Measurements from ENCODE around the gene ZNF213. TPM values are rescaled to one million over a fixed set of nuclear protein-coding genes. Genes with fewer than 3 reads are reported as not detected.

Gene ZNF213
- total and polyA plus RNA-seq, 4 donors, result 7.8 to 13.1 (median 11.5) TPM

DNA sequence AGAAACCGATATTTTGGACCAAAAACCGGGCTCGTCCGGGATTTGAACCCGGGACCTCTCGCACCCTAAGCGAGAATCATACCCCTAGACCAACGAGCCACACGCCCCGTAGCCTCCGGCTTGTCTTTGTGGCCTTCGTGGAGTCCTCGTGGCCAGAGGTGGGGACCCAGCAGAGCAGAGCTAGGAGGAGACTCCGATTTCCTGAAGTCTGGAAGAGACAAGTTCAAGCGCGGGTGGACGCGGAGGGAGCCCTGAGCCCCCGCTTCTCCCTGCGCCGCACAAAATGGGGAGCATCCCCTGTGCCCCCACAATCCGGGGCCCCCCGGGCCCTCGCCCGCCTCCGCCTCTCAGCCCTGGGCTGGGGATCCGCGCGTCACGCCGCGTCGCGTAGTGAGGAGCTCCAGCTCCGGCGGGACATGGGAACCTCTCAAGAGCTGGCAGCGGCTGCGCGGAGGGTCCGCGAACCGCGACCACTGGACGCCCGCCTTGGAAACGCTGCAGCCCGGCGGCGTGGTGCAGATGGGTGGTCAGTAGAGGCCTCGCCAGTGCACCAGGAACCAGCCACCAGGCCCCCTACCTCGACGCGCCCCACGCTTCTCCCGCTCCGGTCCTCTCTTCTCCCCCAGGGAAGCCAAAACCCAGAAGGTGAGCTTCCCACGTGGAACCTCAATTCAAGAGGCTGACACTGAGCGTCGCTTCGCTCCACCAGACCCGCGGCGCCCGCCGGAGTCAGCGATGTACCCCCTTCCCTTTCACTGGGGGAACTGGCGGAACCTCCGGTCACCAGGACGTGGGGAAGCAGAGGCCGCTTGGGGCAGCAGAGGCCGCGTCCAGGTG, 48.0 kb downstream of the ZNF213 start:
- no peak overlapping the region for H3K9ac ChIP-seq (ENCODE audit: insufficient read depth in 1 of 2, low read length in 2 of 2)
- H3K27ac ChIP-seq (ENCODE audit: low read depth in 1 of 2, low read length in 1 of 2), result no peak overlapping the region
- peak in 1 of 3 donors; percentile 24 for DNase-seq
- H3K36me3 ChIP-seq (ENCODE audit: control insufficient read depth in 4 of 4, insufficient read depth in 4 of 4, low read length in 4 of 4), result no peaks in the 10 kb centered on the region
- H3K9me3 ChIP-seq (ENCODE audit: control insufficient read depth in 4 of 4, insufficient read depth in 3 of 4, low read length in 3 of 4), result peaks cover 0 to 12% (median 0%) of the 10 kb centered on the region in 4 donors
- peaks cover 0 to 96% (median 88%) of the 10 kb centered on the region in 3 donors for H3K27me3 ChIP-seq (ENCODE audit: control insufficient read depth in 3 of 3, insufficient read depth in 3 of 3, low read length in 2 of 3)
- peaks cover 0 to 14% (median 5%) of the 10 kb centered on the region in 5 donors for H3K4me1 ChIP-seq (ENCODE audit: control insufficient read depth in 5 of 5, insufficient read depth in 5 of 5, low read length in 5 of 5)
- 1 to 3% methylated on average over 72 of the region's 72 CpGs for WGBS, 2 donors
- TF ChIP-seq CTCF (IDR thresholded peaks at IDR 0.05; ENCODE audit: control extremely low read depth, extremely low read depth), result no peak
- peak overlapping the region; percentile 7 for H3K4me3 ChIP-seq
- no peak for ATAC-seq (ENCODE audit: insufficient read depth, low FRiP score)

GRCh38 chr16:3183445-3184139, 48.8 kb downstream of the ZNF213 start:
- ATAC-seq (ENCODE audit: insufficient read depth, low FRiP score) (no peak), DNase-seq (no peak)
- TF ChIP-seq CTCF (IDR thresholded peaks at IDR 0.05; ENCODE audit: control extremely low read depth, extremely low read depth), result no peak
- no peak overlapping the region for H3K9ac ChIP-seq (ENCODE audit: insufficient read depth in 1 of 2, low read length in 2 of 2)
- peaks cover 0 to 96% (median 93%) of the 10 kb centered on the region in 3 donors for H3K27me3 ChIP-seq (ENCODE audit: control insufficient read depth in 3 of 3, insufficient read depth in 3 of 3, low read length in 2 of 3)
- no peaks in the 10 kb centered on the region for H3K36me3 ChIP-seq (ENCODE audit: control insufficient read depth in 4 of 4, insufficient read depth in 4 of 4, low read length in 4 of 4)
- no peak overlapping the region for H3K4me3 ChIP-seq
- H3K9me3 ChIP-seq (ENCODE audit: control insufficient read depth in 4 of 4, insufficient read depth in 3 of 4, low read length in 3 of 4), result peaks cover 0 to 15% (median 0%) of the 10 kb centered on the region in 4 donors
- H3K4me1 ChIP-seq (ENCODE audit: control insufficient read depth in 5 of 5, insufficient read depth in 5 of 5, low read length in 5 of 5), result peaks cover 0 to 18% (median 7%) of the 10 kb centered on the region in 5 donors
- 4 to 6% methylated on average over 40 to 42 of the region's 42 CpGs for WGBS, 2 donors
- H3K27ac ChIP-seq (ENCODE audit: low read depth in 1 of 2, low read length in 1 of 2), result no peak overlapping the region

DNA sequence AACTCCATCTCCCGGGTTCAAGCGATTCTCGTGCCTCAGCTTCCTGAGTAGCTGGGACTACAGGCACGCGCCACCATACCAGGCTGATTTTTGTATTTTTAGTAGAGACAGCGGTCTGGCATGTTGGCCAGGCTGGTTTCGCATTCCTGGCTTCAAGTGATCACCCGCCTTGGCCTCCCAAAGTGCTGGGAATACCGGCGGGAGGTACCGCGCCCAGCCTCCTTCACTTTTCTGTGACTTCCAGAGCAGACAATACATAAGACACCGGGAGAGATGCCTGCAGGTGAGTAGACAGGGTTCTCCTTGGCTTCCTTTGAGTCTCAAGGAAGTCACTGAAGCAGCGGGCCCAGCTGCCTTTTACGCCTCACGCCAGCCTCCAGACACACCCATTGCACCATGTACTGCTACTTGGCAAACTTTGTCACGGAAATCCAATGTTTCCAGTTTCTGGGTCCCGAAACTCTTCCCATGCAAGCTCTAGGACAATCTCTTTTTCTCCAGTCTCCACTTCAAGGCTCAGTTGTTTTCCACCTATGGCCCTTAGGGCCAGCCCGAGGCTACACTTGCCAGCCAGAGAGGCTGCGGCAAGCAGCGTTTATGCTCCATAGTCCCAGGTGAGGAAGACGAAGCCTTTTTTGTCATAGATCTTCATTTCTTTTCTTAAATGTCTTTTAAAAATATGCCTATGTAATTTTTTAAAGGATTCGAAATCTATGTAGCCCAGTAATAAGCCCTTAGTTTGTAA, 52.3 kb downstream of the ZNF213 start:
- ATAC-seq (ENCODE audit: insufficient read depth, low FRiP score), result no peak
- whole genome bisulfite sequencing, 2 donors, result 76 to 80% methylated on average over 23 of the region's 23 CpGs
- TF ChIP-seq CTCF (IDR thresholded peaks at IDR 0.05; ENCODE audit: control extremely low read depth, extremely low read depth), result no peak
- H3K9ac ChIP-seq (ENCODE audit: insufficient read depth in 1 of 2, low read length in 2 of 2), result no peak overlapping the region
- H3K9me3 ChIP-seq (ENCODE audit: control insufficient read depth in 4 of 4, insufficient read depth in 3 of 4, low read length in 3 of 4), result peaks cover 0 to 21% (median 0%) of the 10 kb centered on the region in 4 donors
- peaks cover 0 to 26% (median 7%) of the 10 kb centered on the region in 5 donors for H3K4me1 ChIP-seq (ENCODE audit: control insufficient read depth in 5 of 5, insufficient read depth in 5 of 5, low read length in 5 of 5)
- peaks cover 3 to 97% (median 95%) of the 10 kb centered on the region in 3 donors for H3K27me3 ChIP-seq (ENCODE audit: control insufficient read depth in 3 of 3, insufficient read depth in 3 of 3, low read length in 2 of 3)
- no peak for DNase-seq
- H3K4me3 ChIP-seq, result no peak overlapping the region
- no peak overlapping the region for H3K27ac ChIP-seq (ENCODE audit: low read depth in 1 of 2, low read length in 1 of 2)
- no peaks in the 10 kb centered on the region for H3K36me3 ChIP-seq (ENCODE audit: control insufficient read depth in 4 of 4, insufficient read depth in 4 of 4, low read length in 4 of 4)
